ENCODE measurements around the gene PYY. TPM values are rescaled to one million over a fixed set of nuclear protein-coding genes. Genes with fewer than 3 reads are reported as not detected.

Gene PYY
- 10 to 100 TPM in 2 of 4 donors, 1 to 10 TPM in 1, not detected in 1; 7.5 to 58.0 (median 27.5) TPM for total RNA-seq

DNA sequence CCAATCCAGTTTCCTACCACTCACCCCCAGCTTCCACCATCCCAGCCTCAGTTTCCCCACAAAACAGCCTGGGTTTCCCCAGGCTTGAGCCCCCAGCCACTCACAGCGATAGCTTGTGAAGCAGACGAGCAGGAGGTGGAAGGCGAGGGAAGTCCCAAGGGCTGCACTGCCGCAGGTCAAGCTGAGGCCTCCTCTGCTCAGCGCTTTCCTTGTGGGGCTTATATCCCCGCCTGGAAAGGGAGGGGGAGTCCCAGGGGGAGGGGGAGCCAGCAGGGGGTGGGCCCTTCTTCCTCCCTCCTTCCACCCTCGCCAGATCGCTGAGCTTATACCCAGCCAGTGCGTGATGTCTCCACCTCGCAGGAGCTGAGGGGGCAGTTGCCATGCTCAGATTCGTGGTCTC, at the start of gene PYY:
Gene PYY (minus strand): TSS at position 195 of the 400 bp plus-strand sequence. CDS start 457 bp downstream, outside the sequence.
- H3K4me3 ChIP-seq: no peak within 1 kb of the TSS
- peaks cover 0 to 13% (median 0%) of the 10 kb centered on the region in 4 donors for H3K4me1 ChIP-seq
- H3K27ac ChIP-seq: no peak within 1 kb of the TSS
- H3K36me3 ChIP-seq: no peaks in the 10 kb centered on the region
- no peak for DNase-seq
- H3K27me3 ChIP-seq: peaks cover 4 to 24% of the 10 kb centered on the region in 2 donors
- TF ChIP-seq, protein P1, sequence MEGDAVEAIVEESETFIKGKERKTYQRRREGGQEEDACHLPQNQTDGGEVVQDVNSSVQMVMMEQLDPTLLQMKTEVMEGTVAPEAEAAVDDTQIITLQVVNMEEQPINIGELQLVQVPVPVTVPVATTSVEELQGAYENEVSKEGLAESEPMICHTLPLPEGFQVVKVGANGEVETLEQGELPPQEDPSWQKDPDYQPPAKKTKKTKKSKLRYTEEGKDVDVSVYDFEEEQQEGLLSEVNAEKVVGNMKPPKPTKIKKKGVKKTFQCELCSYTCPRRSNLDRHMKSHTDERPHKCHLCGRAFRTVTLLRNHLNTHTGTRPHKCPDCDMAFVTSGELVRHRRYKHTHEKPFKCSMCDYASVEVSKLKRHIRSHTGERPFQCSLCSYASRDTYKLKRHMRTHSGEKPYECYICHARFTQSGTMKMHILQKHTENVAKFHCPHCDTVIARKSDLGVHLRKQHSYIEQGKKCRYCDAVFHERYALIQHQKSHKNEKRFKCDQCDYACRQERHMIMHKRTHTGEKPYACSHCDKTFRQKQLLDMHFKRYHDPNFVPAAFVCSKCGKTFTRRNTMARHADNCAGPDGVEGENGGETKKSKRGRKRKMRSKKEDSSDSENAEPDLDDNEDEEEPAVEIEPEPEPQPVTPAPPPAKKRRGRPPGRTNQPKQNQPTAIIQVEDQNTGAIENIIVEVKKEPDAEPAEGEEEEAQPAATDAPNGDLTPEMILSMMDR (IDR thresholded peaks at IDR 0.05): no peak
- TF ChIP-seq POLR2A (IDR thresholded peaks at IDR 0.05): no peak
- no peaks in the 10 kb centered on the region for H3K9me3 ChIP-seq

- Histone ChIP-seq H3K4me1 (peaks cover 0 to 26% (median 12%) of the 10 kb centered on the region in 4 donors), H3K9me3 (no peaks in the 10 kb centered on the region), H3K27me3 (peaks cover 0 to 6% of the 10 kb centered on the region in 2 donors), H3K4me3 (no peak overlapping the region), H3K27ac (no peak overlapping the region), H3K36me3 (peaks cover 0 to 1% (median 0%) of the 10 kb centered on the region in 3 donors)
- no peak for DNase-seq
- no peak for TF ChIP-seq POLR2A (IDR thresholded peaks at IDR 0.05)
- TF ChIP-seq, protein P1 (IDR thresholded peaks at IDR 0.05): no peak
Observed at GRCh38 chr17:44002141-44002848, 48.6 kb upstream of the PYY start.

DNA sequence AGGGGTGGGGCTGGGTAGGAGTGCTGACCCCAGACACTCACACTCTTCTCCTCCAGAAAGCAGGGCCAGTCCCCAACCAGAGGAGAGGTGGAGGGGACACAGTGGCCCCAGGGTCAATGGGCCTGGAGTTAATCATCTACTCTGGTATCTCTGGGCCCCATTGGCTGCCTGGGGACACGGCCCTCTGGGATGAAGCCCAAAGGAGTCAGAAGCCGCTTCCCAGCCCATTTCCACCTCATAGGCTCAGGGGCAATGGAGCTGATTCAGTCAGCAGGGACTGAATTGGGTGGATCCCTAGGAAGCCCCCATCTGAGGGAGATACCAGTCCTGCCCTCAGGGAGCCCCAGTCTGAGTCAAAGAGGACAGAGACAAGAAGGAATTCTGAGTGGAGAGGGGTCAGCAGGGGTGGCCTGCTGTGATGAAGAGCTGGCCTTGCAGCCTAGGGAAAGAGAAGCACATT, 47.8 kb upstream of the PYY start:
- no peaks in the 10 kb centered on the region for H3K36me3 ChIP-seq
- TF ChIP-seq, protein P1 (IDR thresholded peaks at IDR 0.05): no peak
- TF ChIP-seq POLR2A (IDR thresholded peaks at IDR 0.05): no peak
- H3K4me3 ChIP-seq: no peak overlapping the region
- H3K9me3 ChIP-seq: no peaks in the 10 kb centered on the region
- H3K4me1 ChIP-seq: peaks cover 0 to 24% (median 10%) of the 10 kb centered on the region in 4 donors
- H3K27me3 ChIP-seq: peaks cover 0 to 6% of the 10 kb centered on the region in 2 donors
- no peak for DNase-seq
- no peak overlapping the region for H3K27ac ChIP-seq

DNA sequence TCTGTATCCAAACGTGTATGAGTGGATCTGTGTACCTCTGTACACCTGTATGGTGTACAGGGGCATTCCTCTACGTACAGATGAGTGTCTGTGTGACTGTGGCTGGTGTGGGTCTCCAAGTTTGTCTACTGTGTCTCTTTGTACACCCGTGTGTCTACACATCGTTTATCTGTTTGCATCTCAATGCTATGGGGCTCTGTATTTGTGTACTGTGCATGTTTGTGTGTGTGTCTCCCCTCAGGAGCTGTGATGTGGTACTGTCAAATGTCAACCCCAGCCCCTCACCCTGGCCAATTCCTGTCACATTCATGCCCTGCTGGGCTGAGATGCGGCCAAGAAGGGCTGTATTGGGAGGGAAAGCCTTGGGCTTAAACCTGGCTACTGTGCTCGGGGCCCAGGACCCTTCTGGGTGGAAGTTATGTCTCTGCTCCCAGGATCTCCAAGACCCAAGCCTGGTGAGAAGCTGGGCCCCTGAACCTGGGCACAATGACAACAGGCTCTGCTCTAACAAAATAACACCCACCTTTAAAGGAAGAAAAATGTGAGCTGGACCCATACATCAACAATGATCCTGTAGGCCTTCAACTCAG, 47.2 kb upstream of the PYY start:
- Histone ChIP-seq H3K4me1 (peaks cover 0 to 22% (median 8%) of the 10 kb centered on the region in 4 donors), H3K9me3 (no peaks in the 10 kb centered on the region), H3K27me3 (peaks cover 0 to 6% of the 10 kb centered on the region in 2 donors), H3K4me3 (no peak overlapping the region), H3K36me3 (no peaks in the 10 kb centered on the region), H3K27ac (no peak overlapping the region)
- TF ChIP-seq POLR2A (IDR thresholded peaks at IDR 0.05): no peak
- TF ChIP-seq, protein P1 (IDR thresholded peaks at IDR 0.05): no peak
- DNase-seq: no peak

DNA sequence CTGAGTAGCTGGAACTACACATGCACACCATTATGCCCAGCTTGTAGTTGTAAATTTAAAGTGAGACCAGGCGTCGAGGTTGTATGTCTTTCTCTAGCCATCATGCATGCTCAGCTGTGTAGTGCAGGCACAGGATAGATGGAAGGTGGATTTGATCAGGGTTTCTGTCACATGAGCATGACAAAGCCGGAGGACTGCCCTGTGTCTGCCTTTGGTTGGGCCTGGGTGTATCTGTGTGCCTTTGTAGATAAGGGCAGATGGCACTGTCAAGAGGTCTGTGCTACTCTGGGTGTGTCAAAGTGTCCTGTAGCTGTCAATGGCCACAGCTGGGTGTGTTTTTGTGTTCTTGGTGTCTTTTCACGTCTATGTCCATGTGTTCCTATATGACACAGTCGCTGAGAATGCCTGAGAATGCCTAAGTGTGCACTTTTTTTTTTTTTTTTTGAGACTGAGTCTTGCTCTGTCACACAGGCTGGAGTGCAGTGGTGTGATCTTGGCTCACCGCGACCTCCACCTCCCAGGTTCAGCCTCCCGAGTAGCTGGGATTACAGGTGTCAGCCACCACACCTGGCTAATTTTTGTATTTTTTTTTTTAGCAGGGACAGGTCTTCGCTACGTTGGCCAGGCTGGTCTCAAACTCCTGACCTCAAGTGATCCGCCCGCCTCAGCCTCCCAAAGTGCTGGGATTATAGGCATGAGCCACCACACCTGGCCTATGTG, 46.6 kb upstream of the PYY start:
- Histone ChIP-seq H3K9me3 (no peaks in the 10 kb centered on the region), H3K4me1 (peaks cover 0 to 15% (median 4%) of the 10 kb centered on the region in 4 donors), H3K4me3 (no peak overlapping the region), H3K27me3 (peaks cover 0 to 2% of the 10 kb centered on the region in 2 donors), H3K27ac (no peak overlapping the region), H3K36me3 (no peaks in the 10 kb centered on the region)
- DNase-seq: no peak
- TF ChIP-seq POLR2A (IDR thresholded peaks at IDR 0.05): no peak
- TF ChIP-seq, protein P1 (IDR thresholded peaks at IDR 0.05): no peak

All from Peyer's patch (tissue), 4 donors.